ENCODE data around the gene PARD3B.

- TF ChIP-seq POLR2A (IDR thresholded peaks at IDR 0.05; ENCODE audit: low read length) (no peak), GATA1 (IDR thresholded peaks at IDR 0.05; ENCODE audit: low read depth, low read length) (no peak)
Observed at GRCh38 chr2:205311201-205311600, 765.9 kb downstream of the PARD3B start.

Data from erythroblast (primary cell).